Measurements from ENCODE around the gene TNRC18.
"Not testable (repeated sequence)": the region's sequence is repeated elsewhere in the genome, so short reads cannot be mapped to it uniquely, and the experiment has no call there.

The TNRC18 gene

GRCh38 chr7:5315761-5316160 lies 107.9 kb downstream of the TNRC18 start:
- TF ChIP-seq CTCF (conservative IDR thresholded peaks at IDR 0.05; ENCODE audit: control insufficient read depth, insufficient read depth, low read depth, low read length), result no peak
- no peak for DNase-seq (ENCODE audit: low read depth)
- no peak overlapping the region for H3K4me3 ChIP-seq (ENCODE audit: control insufficient read depth, low read depth, low read length)

GRCh38 chr7:5314864-5315263 lies 108.8 kb downstream of the TNRC18 start:
- TF ChIP-seq CTCF (conservative IDR thresholded peaks at IDR 0.05; ENCODE audit: control insufficient read depth, insufficient read depth, low read depth, low read length), result no peak
- DNase-seq (ENCODE audit: low read depth), result no peak
- no peak overlapping the region for H3K4me3 ChIP-seq (ENCODE audit: control insufficient read depth, low read depth, low read length)

GRCh38 chr7:5313076-5313885 lies 110.4 kb downstream of the TNRC18 start:
- not testable (repeated sequence) for H3K4me3 ChIP-seq (ENCODE audit: control insufficient read depth, low read depth, low read length); DNase-seq (ENCODE audit: low read depth)

- not testable (repeated sequence) for H3K4me3 ChIP-seq (ENCODE audit: control insufficient read depth, low read depth, low read length); DNase-seq (ENCODE audit: low read depth)
These were observed 111.2 kb downstream of the TNRC18 start for GRCh38 chr7:5312276-5313070.

- DNase-seq (ENCODE audit: low read depth), result no peak
- no peak for TF ChIP-seq CTCF (conservative IDR thresholded peaks at IDR 0.05; ENCODE audit: control insufficient read depth, insufficient read depth, low read depth, low read length)
- no peak overlapping the region for H3K4me3 ChIP-seq (ENCODE audit: control insufficient read depth, low read depth, low read length)
These were observed 112.7 kb downstream of the TNRC18 start for GRCh38 chr7:5310822-5311405.

- no peak for TF ChIP-seq CTCF (conservative IDR thresholded peaks at IDR 0.05; ENCODE audit: control insufficient read depth, insufficient read depth, low read depth, low read length)
- H3K4me3 ChIP-seq (ENCODE audit: control insufficient read depth, low read depth, low read length), result no peak overlapping the region
These were observed 114.5 kb downstream of the TNRC18 start for GRCh38 chr7:5309146-5309545.

GRCh38 chr7:5307221-5308142 lies 116.2 kb downstream of the TNRC18 start:
- DNase-seq (ENCODE audit: low read depth); H3K4me3 ChIP-seq (ENCODE audit: control insufficient read depth, low read depth, low read length): not testable (repeated sequence)

More at GRCh38 chr7:5309146-5309545, 114.5 kb downstream of the TNRC18 start:
- no peak for DNase-seq (ENCODE audit: low read depth)

- not testable (repeated sequence) for H3K4me3 ChIP-seq (ENCODE audit: control insufficient read depth, low read depth, low read length); DNase-seq (ENCODE audit: low read depth)
These were observed 118.6 kb downstream of the TNRC18 start for GRCh38 chr7:5305050-5305449.

Measured in fibroblast of mammary gland (primary cell).